ENCODE measurements around the gene RSRC1. TPM values are rescaled to one million over a fixed set of nuclear protein-coding genes. Genes with fewer than 3 reads are reported as not detected.

Gene RSRC1
- total RNA-seq, 1 experiment from 2014 or later, result 37.9 TPM

- Mint-ChIP-seq H3K9me3 (peaks cover 0 to 3% of the 10 kb centered on the region in 2 experiments; a peak in 2 of 5 replicates), H3K27me3 (ENCODE audit: low read depth) (peaks cover 91% of the 10 kb centered on the region), H3K36me3 (ENCODE audit: insufficient read depth in 1 of 3, low read depth in 3 of 3) (no peaks in the 10 kb centered on the region), H3K27ac (no peak overlapping the region), H3K4me1 (peaks cover 23 to 34% of the 10 kb centered on the region in 2 experiments), H3K4me3 (peak overlapping the region; percentile 63 to 79)
- no peaks in the 10 kb centered on the region for H3K79me2 ChIP-seq (ENCODE audit: insufficient read depth, low read length)
- no peak overlapping the region for H3K23ac ChIP-seq (ENCODE audit: insufficient read length, low read depth, low read length)
- peak; percentile 55 for TF ChIP-seq CTCF (conservative IDR thresholded peaks at IDR 0.05)
- H2BK120ac ChIP-seq (ENCODE audit: low read depth, low read length, poor library complexity, severe bottlenecking), result no peak overlapping the region
- no peak overlapping the region for H3K9ac ChIP-seq (ENCODE audit: extremely low read depth, insufficient read length, low read length)
- no peak overlapping the region for H3T11ph ChIP-seq (ENCODE audit: low read length)
- no peak overlapping the region for H3K56ac ChIP-seq (ENCODE audit: insufficient read length, low read depth, low read length)
- no peak overlapping the region for H4K91ac ChIP-seq (ENCODE audit: insufficient read length, low read depth, low read length)
- no peak overlapping the region for H4K8ac ChIP-seq (replicated peaks; ENCODE audit: insufficient read length, low read depth, low read length)
- H2AFZ ChIP-seq (ENCODE audit: low read length), result no peak overlapping the region
- peaks cover 28% of the 10 kb centered on the region for H3K23me2 ChIP-seq (ENCODE audit: insufficient read length, low read depth, low read length, poor library complexity, severe bottlenecking)
- DNase-seq, result peak; percentile 68
- WGBS (ENCODE audit: extremely low coverage, insufficient read length, low lambda C conversion rate), result no CpG with 5 or more reads among the region's 66 CpGs
- H3K14ac ChIP-seq (ENCODE audit: insufficient read depth, low read length), result no peak overlapping the region
- H3K4me2 ChIP-seq (ENCODE audit: insufficient read depth, insufficient read length, low read length), result peak overlapping the region; percentile 90
- H3K27ac ChIP-seq (ENCODE audit: insufficient read length, low read depth, low read length), result no peak overlapping the region
- H2BK20ac ChIP-seq (ENCODE audit: low read depth, low read length, poor library complexity, severe bottlenecking), result no peak overlapping the region
- no peaks in the 10 kb centered on the region for H3K9me3 ChIP-seq (ENCODE audit: control insufficient read depth, low read depth, low read length)
- no peaks in the 10 kb centered on the region for H3K4me1 ChIP-seq (ENCODE audit: insufficient read depth, low read length)
- peaks cover 45% of the 10 kb centered on the region for H3K27me3 ChIP-seq (ENCODE audit: insufficient read depth, low read length)
- H4K20me1 ChIP-seq (ENCODE audit: control insufficient read depth, insufficient read depth, insufficient read length), result no peaks in the 10 kb centered on the region
- H4K5ac ChIP-seq (ENCODE audit: insufficient read length, low read depth, low read length), result no peak overlapping the region
- no peak overlapping the region for H3K18ac ChIP-seq (ENCODE audit: insufficient read length, low read depth, low read length)
- no peak overlapping the region for H2BK5ac ChIP-seq (ENCODE audit: insufficient read length, low read length)
- H2AK5ac ChIP-seq (ENCODE audit: insufficient read length, low read length), result no peak overlapping the region
- H2BK12ac ChIP-seq (ENCODE audit: insufficient read length, low read depth, low read length), result no peak overlapping the region
- no peak overlapping the region for H2BK15ac ChIP-seq (ENCODE audit: low read depth, low read length)
- H3K79me1 ChIP-seq (ENCODE audit: insufficient read depth, low read depth, low read length, poor library complexity, severe bottlenecking), result no peaks in the 10 kb centered on the region
- H3K4ac ChIP-seq (ENCODE audit: low read depth, low read length), result no peak overlapping the region
Observed at GRCh38 chr3:158094235-158095110, 15.4 kb upstream of the RSRC1 start.
